K562 (cell line): ENCODE data around the gene FUT2. TPM values are rescaled to one million over a fixed set of nuclear protein-coding genes. Genes with fewer than 3 reads are reported as not detected.

ENCODE experiments used
- ARNT ChIP-seq, 2 experiments: fragments of 450-650 bp; IDR thresholded peaks; 2 replicates each; pipeline ENCODE4 v1.6.1; 2016; ENCODE audit warnings: mild to moderate bottlenecking in 1 of 2
- BCOR ChIP-seq: fragments of 450-650 bp; IDR thresholded peaks from 2 replicates; pipeline ENCODE4 v1.6.1; 2016
- FOXK2 ChIP-seq, 2 experiments: fragments of 450-650 bp; IDR thresholded peaks in 1 of 2; conservative IDR thresholded peaks in 1 of 2; 2 replicates each; pipeline ENCODE4 v1.6.1; 2016; ENCODE audit warnings: low read depth in 2 of 2, mild to moderate bottlenecking in 1 of 2
- GABPB2 ChIP-seq: fragments of 250-450 bp; sonication (Bioruptor Pico); conservative IDR thresholded peaks from 2 replicates; pipeline ENCODE4 v1.5.1; 2021; ENCODE audit warnings: mild to moderate bottlenecking
- MAX ChIP-seq: sonication (generic); formaldehyde crosslinking; IDR thresholded peaks from 2 replicates; pipeline ENCODE4 v1.9.0; 2022; ENCODE audit warnings: mild to moderate bottlenecking, missing genetic modification reagents
- MCM5 ChIP-seq: fragments of 450-650 bp; IDR thresholded peaks from 2 replicates; pipeline ENCODE4 v1.6.1; 2016; ENCODE audit warnings: low read depth
- MGA ChIP-seq: fragments of 450-650 bp; IDR thresholded peaks from 2 replicates; pipeline ENCODE4 v1.6.1; 2016; ENCODE audit warnings: mild to moderate bottlenecking, moderate library complexity
- MYNN ChIP-seq, 2 experiments: sonication (generic); formaldehyde crosslinking in 1 of 2; IDR thresholded peaks; 2 replicates each; pipeline versions ENCODE4 v1.5.0 to v1.6.1; 2016 to 2020; ENCODE audit warnings: antibody characterized with exemption in 1 of 2, missing genetic modification reagents in 1 of 2
- RBM22 ChIP-seq: fragments of 200-400 bp; formaldehyde crosslinking; IDR thresholded peaks from 2 replicates; pipeline ENCODE4 v1.6.1; 2018; ENCODE audit warnings: low read length, low read depth; ENCODE audit not compliant: poor library complexity, severe bottlenecking
- RBM25 ChIP-seq: fragments of 200-400 bp; formaldehyde crosslinking; IDR thresholded peaks from 2 replicates; pipeline ENCODE4 v1.6.1; 2018; ENCODE audit warnings: low read length, low read depth, moderate library complexity; ENCODE audit not compliant: severe bottlenecking
- SREBF1 ChIP-seq: fragments of 150-350 bp; IDR thresholded peaks from 2 replicates; pipeline ENCODE4 v1.6.1; 2014; ENCODE audit warnings: antibody characterized with exemption, low read depth, low read length, borderline replicate concordance
- TBL1XR1 ChIP-seq, 2 experiments: IDR thresholded peaks; 2 replicates each; pipeline ENCODE4 v1.6.1; 2012; ENCODE audit warnings: improper control_type of control experiment in 2 of 2, low read length in 2 of 2, mild to moderate bottlenecking in 1 of 2
- ZNF197 ChIP-seq: fragments of 200-800 bp; sonication (Bioruptor generic); IDR thresholded peaks from 2 replicates; pipeline ENCODE4 v1.6.1; 2016; ENCODE audit warnings: low read depth, missing genetic modification characterization, missing compliant biosample characterization
- polyA plus RNA-seq, 8 experiments: library from polyadenylated mRNA; depleted of rRNA in 4 of 8; stranded (reverse) in 5 of 8; unstranded in 3 of 8; fragments of >200 nt; fragmentation: Nextera tagmentation in 2 of 8; fragmentation: Illumina TruSeq in 1 of 8; extraction: Ambion mirVana in 2 of 8; extraction: Trizol in 1 of 8; gene quantifications; 2 replicates each; pipeline versions ENCODE4 v1.2.1 to v1.2.3, GENCODE V29; 2011 to 2014; ENCODE audit warnings: inconsistent platforms in 1 of 8, missing spikeins in 1 of 8
- total RNA-seq, 7 experiments: library from RNA; depleted of rRNA in 6 of 7; stranded (reverse); fragments of >200 nt in 6 of 7; fragmentation: Illumina TruSeq in 2 of 7; extraction: Trizol in 2 of 7; gene quantifications; 2 replicates each; pipeline versions ENCODE4 v1.2.1 to v1.2.3, GENCODE V29; 2011 to 2021; ENCODE audit warnings: low replicate concordance in 1 of 7
- TF ChIP-seq, protein P1 (sequence below): sonication (generic); formaldehyde crosslinking; IDR thresholded peaks from 2 replicates; pipeline ENCODE4 v1.8.1; 2023; ENCODE audit warnings: mild to moderate bottlenecking, missing genetic modification reagents

Gene FUT2
- total and polyA plus RNA-seq, 9 of the 15 experiments (the other 6 are each of a cell fraction or from before 2014, with no cell fraction given), result 0.03 to 0.04 TPM; not detected in 7

GRCh38 chr19:48724796-48725753, 29.3 kb downstream of the FUT2 start (continued):
- TF ChIP-seq MGA, result no peak
- no peak for TF ChIP-seq RBM22
- no peak for TF ChIP-seq MAX (CRISPR knock-in tag)
- TF ChIP-seq ARNT (IDR thresholded peaks at IDR 0.05), result 0 out of 4 replicates have a peak, but pooled peaks of 1 of the 2 experiments have one; percentile 13
- TF ChIP-seq RBM25, result no peak
- no peak for TF ChIP-seq MCM5
- peak; percentile 32 to 39; a peak in 1 of 4 replicates for TF ChIP-seq FOXK2 (conservative IDR thresholded peaks at IDR 0.05 in 1 of 2, IDR thresholded peaks at IDR 0.05 in 1 of 2; ENCODE audit: low read depth in 2 of 2)
- TF ChIP-seq, protein P1, sequence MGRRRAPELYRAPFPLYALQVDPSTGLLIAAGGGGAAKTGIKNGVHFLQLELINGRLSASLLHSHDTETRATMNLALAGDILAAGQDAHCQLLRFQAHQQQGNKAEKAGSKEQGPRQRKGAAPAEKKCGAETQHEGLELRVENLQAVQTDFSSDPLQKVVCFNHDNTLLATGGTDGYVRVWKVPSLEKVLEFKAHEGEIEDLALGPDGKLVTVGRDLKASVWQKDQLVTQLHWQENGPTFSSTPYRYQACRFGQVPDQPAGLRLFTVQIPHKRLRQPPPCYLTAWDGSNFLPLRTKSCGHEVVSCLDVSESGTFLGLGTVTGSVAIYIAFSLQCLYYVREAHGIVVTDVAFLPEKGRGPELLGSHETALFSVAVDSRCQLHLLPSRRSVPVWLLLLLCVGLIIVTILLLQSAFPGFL (CRISPR knock-in tag), result no peak
- TF ChIP-seq SREBF1, result no peak
- no peak for TF ChIP-seq TBL1XR1 (IDR thresholded peaks at IDR 0.05; ENCODE audit: low read length in 2 of 2)
- no peak for TF ChIP-seq GABPB2 (CRISPR knock-in tag)
- no peak for TF ChIP-seq MYNN (IDR thresholded peaks at IDR 0.05)
- TF ChIP-seq MYNN (CRISPR knock-in tag; IDR thresholded peaks at IDR 0.05), result no peak
- TF ChIP-seq BCOR, result no peak
- peak; percentile 78; the same call in 1 of the 2 replicates for TF ChIP-seq ZNF197
